AG04450 (cell line): Measurements from ENCODE around the gene FOXO3. TPM values are rescaled to one million over a fixed set of nuclear protein-coding genes. Genes with fewer than 3 reads are reported as not detected.
A peak's percentile ranks its signal among the peaks of the same experiment; 100 is the strongest.
"Not testable (repeated sequence)": the region's sequence is repeated elsewhere in the genome, so short reads cannot be mapped to it uniquely, and the experiment has no call there.

Experiments used
- CTCF ChIA-PET: fragments of 300-600, 350-600 bp; formaldehyde crosslinking; extraction: SDS; loops from one replicate; lab custom pipeline; 2022; ENCODE audit warnings: antibody characterized with exemption, inconsistent platforms; lab: Charles Lee
- POLR2A ChIA-PET: fragments of 350-600 bp; formaldehyde crosslinking; extraction: SDS; loops from one replicate; lab custom pipeline; 2021; ENCODE audit warnings: antibody characterized with exemption, inconsistent platforms; lab: Yijun Ruan, JAX
- DNase-seq: peaks from one replicate; pipeline ENCODE4 v3.0.0-alpha.2; 2011; ENCODE audit warnings: low read depth, low spot score
- H3K27ac ChIP-seq: one replicate; pipeline ENCODE4 v1.5.1; 2012; ENCODE audit warnings: low read depth, low read length, control low read depth
- H3K27me3 ChIP-seq: one replicate; pipeline ENCODE4 v1.6.0; 2012; ENCODE audit warnings: low read length; ENCODE audit not compliant: control insufficient read depth, insufficient read depth
- H3K4me3 ChIP-seq: 2 replicates; pipeline ENCODE4 v1.5.1; 2011; ENCODE audit warnings: mild to moderate bottlenecking, low read depth, low read length, control low read depth
- H3K9me3 ChIP-seq: 2 replicates; pipeline ENCODE4 v1.5.1; 2012; ENCODE audit warnings: low read length; ENCODE audit not compliant: control insufficient read depth, insufficient read depth
- polyA plus RNA-seq: library from polyadenylated mRNA; depleted of rRNA; stranded (reverse); fragments of >200 nt; gene quantifications from 2 replicates; pipeline ENCODE4 v1.2.3, GENCODE V29; 2011
- TF ChIP-seq, protein P1 (sequence below): IDR thresholded peaks from 2 replicates; pipeline ENCODE4 v1.5.1; 2011; ENCODE audit warnings: low read depth, low read length, control low read depth, inconsistent platforms

Gene FOXO3
- polyA plus RNA-seq, 1 experiment: 32.7 TPM

DNA sequence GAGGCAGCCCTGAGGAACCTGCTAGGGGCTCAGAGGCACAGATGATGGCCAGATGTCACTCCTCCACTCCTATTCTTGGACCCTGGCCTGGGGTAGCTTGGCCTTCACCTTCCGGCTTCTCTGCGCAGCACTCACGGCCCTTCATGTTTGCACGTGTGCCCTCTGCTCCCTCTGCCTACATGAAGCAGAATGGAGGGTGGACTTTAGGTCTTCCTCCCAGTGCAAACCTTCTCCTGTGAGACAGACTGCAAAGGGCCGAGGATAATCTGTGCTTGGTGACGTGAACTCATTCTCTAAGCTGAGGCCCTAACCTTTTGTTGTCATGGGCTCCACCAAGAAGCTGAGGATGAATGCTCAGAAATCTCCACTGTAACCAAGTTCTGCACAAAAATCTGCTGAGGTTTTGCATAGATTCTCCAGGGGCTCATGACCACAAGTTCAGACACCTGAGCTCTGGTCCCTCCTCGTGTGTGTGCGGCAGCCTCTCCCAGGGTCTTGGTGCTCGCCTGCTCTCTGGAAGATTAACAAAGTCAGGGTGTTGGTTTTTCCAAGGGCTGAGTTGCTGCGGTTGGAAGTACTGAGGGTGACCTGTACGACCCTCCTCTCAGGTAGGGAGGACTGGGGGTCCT lies 25.5 kb upstream of the FOXO3 start:
- Histone ChIP-seq H3K9me3 (no peaks in the 10 kb centered on the region), H3K4me3 (no peak overlapping the region), H3K27me3 (peaks cover 17% of the 10 kb centered on the region), H3K27ac (no peak overlapping the region)
- TF ChIP-seq, protein P1, sequence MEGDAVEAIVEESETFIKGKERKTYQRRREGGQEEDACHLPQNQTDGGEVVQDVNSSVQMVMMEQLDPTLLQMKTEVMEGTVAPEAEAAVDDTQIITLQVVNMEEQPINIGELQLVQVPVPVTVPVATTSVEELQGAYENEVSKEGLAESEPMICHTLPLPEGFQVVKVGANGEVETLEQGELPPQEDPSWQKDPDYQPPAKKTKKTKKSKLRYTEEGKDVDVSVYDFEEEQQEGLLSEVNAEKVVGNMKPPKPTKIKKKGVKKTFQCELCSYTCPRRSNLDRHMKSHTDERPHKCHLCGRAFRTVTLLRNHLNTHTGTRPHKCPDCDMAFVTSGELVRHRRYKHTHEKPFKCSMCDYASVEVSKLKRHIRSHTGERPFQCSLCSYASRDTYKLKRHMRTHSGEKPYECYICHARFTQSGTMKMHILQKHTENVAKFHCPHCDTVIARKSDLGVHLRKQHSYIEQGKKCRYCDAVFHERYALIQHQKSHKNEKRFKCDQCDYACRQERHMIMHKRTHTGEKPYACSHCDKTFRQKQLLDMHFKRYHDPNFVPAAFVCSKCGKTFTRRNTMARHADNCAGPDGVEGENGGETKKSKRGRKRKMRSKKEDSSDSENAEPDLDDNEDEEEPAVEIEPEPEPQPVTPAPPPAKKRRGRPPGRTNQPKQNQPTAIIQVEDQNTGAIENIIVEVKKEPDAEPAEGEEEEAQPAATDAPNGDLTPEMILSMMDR: no peak
- CTCF ChIA-PET: interaction anchor here (0.7 to 1.8 kb wide), 3 partner anchors 136 to 555 kb away, joined by 3 to 5 read pairs (median 4); no protein-coding TSS in a partner anchor
- DNase-seq: no peak
- POLR2A ChIA-PET: no interaction called here

DNA sequence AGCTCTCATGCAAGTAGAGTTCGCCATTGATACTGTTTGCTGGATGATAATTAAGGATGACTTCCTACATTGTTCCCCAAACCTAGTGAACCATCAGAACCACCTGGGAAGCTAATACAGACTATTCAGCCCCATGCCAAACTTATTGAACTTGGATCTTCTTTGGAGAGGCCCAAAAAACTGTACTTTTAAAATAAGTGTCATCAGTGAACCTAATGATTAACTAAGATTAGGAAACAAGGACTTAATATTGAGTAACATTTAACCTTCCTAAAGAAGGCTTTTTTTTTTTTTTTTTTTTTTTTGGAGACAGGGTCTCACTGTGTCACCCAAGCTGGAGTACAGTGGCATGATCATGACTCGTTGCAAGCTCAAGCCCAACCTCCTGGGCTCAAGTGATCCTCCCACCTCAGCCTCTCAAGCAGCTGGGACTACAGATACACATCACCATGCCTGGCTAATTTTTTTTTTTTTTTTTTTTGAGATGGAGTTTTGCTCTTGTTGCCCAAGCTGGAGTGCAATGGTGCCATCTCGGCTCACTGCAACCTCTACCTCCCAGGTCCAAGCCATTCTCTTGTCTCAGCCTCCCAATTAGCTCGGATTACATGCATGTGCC lies 24.7 kb upstream of the FOXO3 start:
- not testable (repeated sequence) for H3K9me3 ChIP-seq, DNase-seq, H3K4me3 ChIP-seq, H3K27ac ChIP-seq
- POLR2A ChIA-PET: interaction anchor here (0.6 kb wide), 2 partner anchors 153 to 181 kb away, joined by 3 to 4 read pairs; no protein-coding TSS in a partner anchor
- CTCF ChIA-PET: interaction anchor here (0.7 to 1.8 kb wide), 3 partner anchors 136 to 556 kb away, joined by 3 to 5 read pairs (median 4); no protein-coding TSS in a partner anchor
- H3K27me3 ChIP-seq: peaks cover 12% of the 10 kb centered on the region

GRCh38 chr6:108541843-108542759 lies 18.6 kb upstream of the FOXO3 start:
- Histone ChIP-seq H3K4me3 (no peak overlapping the region), H3K27me3 (peaks cover 2% of the 10 kb centered on the region), H3K9me3 (no peaks in the 10 kb centered on the region), H3K27ac (no peak overlapping the region)
- ChIA-PET CTCF (interaction anchor here (0.6 to 6.2 kb wide), 37 partner anchors 8 to 566 kb away, joined by 3 to 121 read pairs (median 4); partner anchors contain the start of genes ARMC2 and SESN1), POLR2A (interaction anchor here (0.6 to 1.5 kb wide), 7 partner anchors 14 to 552 kb away, joined by 3 to 9 read pairs (median 4); partner anchors contain the start of genes FOXO3 and SESN1)
- TF ChIP-seq, protein P1: peak; percentile 90
- peak; percentile 79 for DNase-seq

DNA sequence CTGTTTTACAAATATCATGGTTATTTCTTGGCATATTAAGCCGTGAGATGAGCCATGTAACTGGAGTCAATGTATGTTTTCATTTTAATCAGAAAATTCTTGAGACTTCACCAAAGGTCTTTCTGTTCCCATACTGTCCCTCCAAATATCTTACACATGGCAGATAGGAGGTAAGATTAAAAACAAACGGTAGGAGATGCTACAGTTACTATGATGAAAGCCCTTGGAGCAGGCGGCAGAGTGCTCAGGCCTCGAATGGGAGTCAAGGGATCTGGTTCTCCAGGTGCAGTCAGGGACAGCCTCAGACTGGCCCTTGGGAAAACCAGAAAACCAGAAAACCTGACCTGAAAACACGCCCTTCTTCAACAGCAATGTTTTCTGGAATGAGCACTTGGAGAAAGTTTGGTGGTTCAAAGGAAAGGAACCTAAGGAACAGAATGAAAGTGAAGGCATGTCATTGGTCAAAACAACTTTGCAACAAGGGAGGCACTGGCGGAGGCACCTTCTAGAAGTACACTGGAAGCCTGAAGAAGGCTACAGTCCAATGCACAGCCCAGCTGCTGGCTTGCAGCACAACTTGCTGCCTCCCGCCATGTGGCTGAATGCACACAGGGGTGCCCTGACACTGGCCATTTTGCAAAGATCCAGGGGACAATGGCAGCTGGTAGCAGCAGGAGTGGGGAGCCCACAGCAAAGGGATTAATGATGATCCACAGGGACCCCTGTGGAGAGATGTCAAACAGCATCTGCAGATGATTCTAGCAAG lies 17.4 kb upstream of the FOXO3 start:
- H3K27ac ChIP-seq: no peak overlapping the region
- TF ChIP-seq, protein P1: no peak
- H3K9me3 ChIP-seq: no peaks in the 10 kb centered on the region
- DNase-seq: no peak
- H3K27me3 ChIP-seq: peaks cover 2% of the 10 kb centered on the region
- no peak overlapping the region for H3K4me3 ChIP-seq
- ChIA-PET CTCF (interaction anchor here (0.7 to 6.2 kb wide), 18 partner anchors 14 to 530 kb away, joined by 3 to 121 read pairs (median 4); partner anchors contain the start of gene ARMC2), POLR2A (interaction anchor here (0.6 to 3.7 kb wide), 4 partner anchors 13 to 551 kb away, joined by 4 to 19 read pairs (median 11); partner anchors contain the start of genes FOXO3 and SESN1)
